Activated T-helper 1 cell treated with anti-CD3 and anti-CD28 coated beads, Interleukin-12 subunit alpha, Interleukin-12 subunit beta, Interleukin-2, Interleukin-4 antibody, amounts not matched to agents 30 ng/mL and 10 ng/mL and 1 ng/mL, durations not matched to agents 14 hours and 24 hours and 36 hours (primary cell): ENCODE results near the gene NAA38. TPM values are rescaled to one million over a fixed set of nuclear protein-coding genes. Genes with fewer than 3 reads are reported as not detected.

Source experiments
- DNase-seq: peaks from one replicate; pipeline ENCODE4 v3.0.0; 2021; ENCODE audit warnings: low spot score
- H3K27ac Mint-ChIP-seq: one replicate; pipeline ENCODE4 v1.8.0; 2021; ENCODE audit warnings: mild to moderate bottlenecking, mixed read lengths
- H3K27me3 Mint-ChIP-seq: one replicate; pipeline ENCODE4 v1.8.0; 2022; ENCODE audit warnings: mild to moderate bottlenecking, moderate library complexity, mixed read lengths; ENCODE audit not compliant: insufficient read depth
- H3K36me3 Mint-ChIP-seq: one replicate; pipeline ENCODE4 v1.8.0; 2021; ENCODE audit warnings: low read depth, mixed read lengths
- H3K4me1 Mint-ChIP-seq: one replicate; pipeline ENCODE4 v1.8.0; 2021; ENCODE audit warnings: low read depth, mixed read lengths
- H3K4me3 Mint-ChIP-seq: one replicate; pipeline ENCODE4 v1.8.0; 2021; ENCODE audit warnings: mild to moderate bottlenecking, moderate library complexity, mixed read lengths
- H3K9me3 Mint-ChIP-seq: one replicate; pipeline ENCODE4 v1.8.0; 2021; ENCODE audit warnings: mixed read lengths
- intact Hi-C: fragments of 100-400 bp; cut with micrococcal nuclease; formaldehyde crosslinking; loops from one replicate; pipeline ENCODE4 v1.15.1; 2024
- total RNA-seq: library from RNA; stranded (reverse); gene quantifications from 2 replicates; pipeline ENCODE4 v1.2.3, GENCODE V29; 2022

The NAA38 gene
- total RNA-seq: 36.4 and 43.5 TPM in 2 replicates

- Mint-ChIP-seq H3K36me3 (peaks cover 29% of the 10 kb centered on the region), H3K9me3 (no peaks in the 10 kb centered on the region), H3K27me3 (no peaks in the 10 kb centered on the region), H3K4me3 (no peak within 1 kb of the TSS), H3K27ac (no peak within 1 kb of the TSS), H3K4me1 (no peaks in the 10 kb centered on the region)
- DNase-seq: peak; percentile 92
- intact Hi-C loops: loop anchor here (1.0 to 10.0 kb wide), 13 partner anchors 13 to 842 kb away; partner anchors contain the start of genes CNTROB, EIF5A, KDM6B and RNASEK
Observed at GRCh38 chr17:7856811-7857712, at the start of gene NAA38. Gene NAA38, minus strand, starts transcription at chr17:7857559. Its CDS starts 96 bp downstream, at chr17:7857463.

GRCh38 chr17:7903154-7904103 is 46.1 kb upstream of the NAA38 start:
- DNase-seq: no peak
- intact Hi-C loops: no loop called here
- Mint-ChIP-seq H3K4me1 (no peaks in the 10 kb centered on the region), H3K9me3 (no peaks in the 10 kb centered on the region), H3K4me3 (no peak overlapping the region), H3K27ac (no peak overlapping the region), H3K27me3 (no peaks in the 10 kb centered on the region), H3K36me3 (peaks cover 69% of the 10 kb centered on the region)

GRCh38 chr17:7897773-7898172 is 40.4 kb upstream of the NAA38 start:
- H3K27ac Mint-ChIP-seq: peak overlapping the region; percentile 79
- peak overlapping the region; percentile 3 for H3K4me3 Mint-ChIP-seq
- intact Hi-C loops: loop anchor here (1.0 kb wide), 1 partner anchor 35 kb away; no protein-coding TSS in a partner anchor
- peaks cover 8% of the 10 kb centered on the region for H3K4me1 Mint-ChIP-seq
- H3K36me3 Mint-ChIP-seq: peaks cover 67% of the 10 kb centered on the region
- H3K9me3 Mint-ChIP-seq: no peaks in the 10 kb centered on the region
- DNase-seq: no peak
- H3K27me3 Mint-ChIP-seq: no peaks in the 10 kb centered on the region

- intact Hi-C loops: no loop called here
- Mint-ChIP-seq H3K9me3 (no peaks in the 10 kb centered on the region), H3K27me3 (no peaks in the 10 kb centered on the region), H3K27ac (no peak overlapping the region), H3K4me1 (peaks cover 9% of the 10 kb centered on the region), H3K36me3 (peaks cover 65% of the 10 kb centered on the region), H3K4me3 (no peak overlapping the region)
- DNase-seq: no peak
Observed at GRCh38 chr17:7897090-7897489, 39.7 kb upstream of the NAA38 start.

- no peak for DNase-seq
- intact Hi-C loops: no loop called here
- Mint-ChIP-seq H3K9me3 (no peaks in the 10 kb centered on the region), H3K4me1 (peaks cover 11% of the 10 kb centered on the region), H3K27ac (no peak overlapping the region), H3K27me3 (no peaks in the 10 kb centered on the region), H3K4me3 (no peak overlapping the region), H3K36me3 (peaks cover 66% of the 10 kb centered on the region)
Observed at GRCh38 chr17:7894866-7895265, 37.5 kb upstream of the NAA38 start.

GRCh38 chr17:7894226-7894625 is 36.9 kb upstream of the NAA38 start:
- intact Hi-C loops: no loop called here
- DNase-seq: no peak

GRCh38 chr17:7893187-7893880 is 36.0 kb upstream of the NAA38 start:
- Mint-ChIP-seq H3K4me3 (no peak overlapping the region), H3K4me1 (peaks cover 11% of the 10 kb centered on the region), H3K27me3 (no peaks in the 10 kb centered on the region), H3K36me3 (peaks cover 54% of the 10 kb centered on the region), H3K9me3 (no peaks in the 10 kb centered on the region), H3K27ac (no peak overlapping the region)
- intact Hi-C loops: no loop called here
- no peak for DNase-seq

More at GRCh38 chr17:7894226-7894625, 36.9 kb upstream of the NAA38 start:
- Mint-ChIP-seq H3K4me1 (peaks cover 11% of the 10 kb centered on the region), H3K36me3 (peaks cover 63% of the 10 kb centered on the region), H3K27ac (no peak overlapping the region), H3K4me3 (no peak overlapping the region), H3K9me3 (no peaks in the 10 kb centered on the region), H3K27me3 (no peaks in the 10 kb centered on the region)

GRCh38 chr17:7889166-7889955 is 32.0 kb upstream of the NAA38 start:
- no peaks in the 10 kb centered on the region for H3K9me3 Mint-ChIP-seq
- no peak for DNase-seq
- H3K36me3 Mint-ChIP-seq: peaks cover 28% of the 10 kb centered on the region
- peak overlapping the region; percentile 9 for H3K4me3 Mint-ChIP-seq
- peaks cover 3% of the 10 kb centered on the region for H3K4me1 Mint-ChIP-seq
- no peaks in the 10 kb centered on the region for H3K27me3 Mint-ChIP-seq
- H3K27ac Mint-ChIP-seq: peak overlapping the region; percentile 27
- intact Hi-C loops: loop anchor here (5.0 kb wide), 1 partner anchor 263 kb away; the partner anchor contains the start of gene PER1

GRCh38 chr17:7888184-7888920 is 31.0 kb upstream of the NAA38 start, which contains the start of gene CHD3:
Gene CHD3, plus strand, starts transcription at chr17:7888789. Its CDS starts 212 bp downstream, at chr17:7889001.
- H3K27me3 Mint-ChIP-seq: no peaks in the 10 kb centered on the region
- intact Hi-C loops: loop anchor here (5.0 kb wide), 1 partner anchor 264 kb away; the partner anchor contains the start of gene PER1
- H3K27ac Mint-ChIP-seq: peak within 1 kb of the TSS; percentile 27
- peaks cover 22% of the 10 kb centered on the region for H3K36me3 Mint-ChIP-seq
- peaks cover 3% of the 10 kb centered on the region for H3K4me1 Mint-ChIP-seq
- H3K9me3 Mint-ChIP-seq: no peaks in the 10 kb centered on the region
- H3K4me3 Mint-ChIP-seq: peak within 1 kb of the TSS; percentile 9
- DNase-seq: peak; percentile 30

- H3K4me3 Mint-ChIP-seq: no peak overlapping the region
- H3K36me3 Mint-ChIP-seq: peaks cover 22% of the 10 kb centered on the region
Observed at GRCh38 chr17:7887482-7888183, 30.3 kb upstream of the NAA38 start.

More at GRCh38 chr17:7887482-7888183, 30.3 kb upstream of the NAA38 start:
- H3K27ac Mint-ChIP-seq: no peak overlapping the region
- DNase-seq: peak; percentile 77
- intact Hi-C loops: loop anchor here (1.0 to 5.0 kb wide), 8 partner anchors 28 to 265 kb away; partner anchors contain the start of genes CNTROB, KDM6B, NAA38 and PER1
- H3K9me3 Mint-ChIP-seq: no peaks in the 10 kb centered on the region
- no peaks in the 10 kb centered on the region for H3K27me3 Mint-ChIP-seq
- H3K4me1 Mint-ChIP-seq: peaks cover 3% of the 10 kb centered on the region
